AG04450 (cell line): ENCODE data around the gene GPC6. TPM values are rescaled to one million over a fixed set of nuclear protein-coding genes. Genes with fewer than 3 reads are reported as not detected.
"Not testable (repeated sequence)": the region's sequence is repeated elsewhere in the genome, so short reads cannot be mapped to it uniquely, and the experiment has no call there.

Source experiments
- CTCF ChIA-PET: fragments of 300-600, 350-600 bp; formaldehyde crosslinking; extraction: SDS; loops from one replicate; lab custom pipeline; 2022; ENCODE audit warnings: antibody characterized with exemption, inconsistent platforms; lab: Charles Lee
- POLR2A ChIA-PET: fragments of 350-600 bp; formaldehyde crosslinking; extraction: SDS; loops from one replicate; lab custom pipeline; 2021; ENCODE audit warnings: antibody characterized with exemption, inconsistent platforms; lab: Yijun Ruan, JAX
- DNase-seq: peaks from one replicate; pipeline ENCODE4 v3.0.0-alpha.2; 2011; ENCODE audit warnings: low read depth, low spot score
- H3K27ac ChIP-seq: one replicate; pipeline ENCODE4 v1.5.1; 2012; ENCODE audit warnings: low read depth, low read length, control low read depth
- H3K27me3 ChIP-seq: one replicate; pipeline ENCODE4 v1.6.0; 2012; ENCODE audit warnings: low read length; ENCODE audit not compliant: control insufficient read depth, insufficient read depth
- H3K4me3 ChIP-seq: 2 replicates; pipeline ENCODE4 v1.5.1; 2011; ENCODE audit warnings: mild to moderate bottlenecking, low read depth, low read length, control low read depth
- H3K9me3 ChIP-seq: 2 replicates; pipeline ENCODE4 v1.5.1; 2012; ENCODE audit warnings: low read length; ENCODE audit not compliant: control insufficient read depth, insufficient read depth
- polyA plus RNA-seq: library from polyadenylated mRNA; depleted of rRNA; stranded (reverse); fragments of >200 nt; gene quantifications from 2 replicates; pipeline ENCODE4 v1.2.3, GENCODE V29; 2011
- TF ChIP-seq, protein P1 (sequence below): IDR thresholded peaks from 2 replicates; pipeline ENCODE4 v1.5.1; 2011; ENCODE audit warnings: low read depth, low read length, control low read depth, inconsistent platforms

The GPC6 gene
- polyA plus RNA-seq, 1 experiment, result 40.4 TPM

GRCh38 chr13:93318534-93319254 is 92.1 kb downstream of the GPC6 start:
- no peak overlapping the region for H3K4me3 ChIP-seq
- no peak for DNase-seq
- ChIA-PET POLR2A (no interaction called here), CTCF (no interaction called here)
- H3K9me3 ChIP-seq, result no peaks in the 10 kb centered on the region
- H3K27me3 ChIP-seq, result no peaks in the 10 kb centered on the region
- H3K27ac ChIP-seq, result no peak overlapping the region
- TF ChIP-seq, protein P1, sequence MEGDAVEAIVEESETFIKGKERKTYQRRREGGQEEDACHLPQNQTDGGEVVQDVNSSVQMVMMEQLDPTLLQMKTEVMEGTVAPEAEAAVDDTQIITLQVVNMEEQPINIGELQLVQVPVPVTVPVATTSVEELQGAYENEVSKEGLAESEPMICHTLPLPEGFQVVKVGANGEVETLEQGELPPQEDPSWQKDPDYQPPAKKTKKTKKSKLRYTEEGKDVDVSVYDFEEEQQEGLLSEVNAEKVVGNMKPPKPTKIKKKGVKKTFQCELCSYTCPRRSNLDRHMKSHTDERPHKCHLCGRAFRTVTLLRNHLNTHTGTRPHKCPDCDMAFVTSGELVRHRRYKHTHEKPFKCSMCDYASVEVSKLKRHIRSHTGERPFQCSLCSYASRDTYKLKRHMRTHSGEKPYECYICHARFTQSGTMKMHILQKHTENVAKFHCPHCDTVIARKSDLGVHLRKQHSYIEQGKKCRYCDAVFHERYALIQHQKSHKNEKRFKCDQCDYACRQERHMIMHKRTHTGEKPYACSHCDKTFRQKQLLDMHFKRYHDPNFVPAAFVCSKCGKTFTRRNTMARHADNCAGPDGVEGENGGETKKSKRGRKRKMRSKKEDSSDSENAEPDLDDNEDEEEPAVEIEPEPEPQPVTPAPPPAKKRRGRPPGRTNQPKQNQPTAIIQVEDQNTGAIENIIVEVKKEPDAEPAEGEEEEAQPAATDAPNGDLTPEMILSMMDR, result no peak

DNA sequence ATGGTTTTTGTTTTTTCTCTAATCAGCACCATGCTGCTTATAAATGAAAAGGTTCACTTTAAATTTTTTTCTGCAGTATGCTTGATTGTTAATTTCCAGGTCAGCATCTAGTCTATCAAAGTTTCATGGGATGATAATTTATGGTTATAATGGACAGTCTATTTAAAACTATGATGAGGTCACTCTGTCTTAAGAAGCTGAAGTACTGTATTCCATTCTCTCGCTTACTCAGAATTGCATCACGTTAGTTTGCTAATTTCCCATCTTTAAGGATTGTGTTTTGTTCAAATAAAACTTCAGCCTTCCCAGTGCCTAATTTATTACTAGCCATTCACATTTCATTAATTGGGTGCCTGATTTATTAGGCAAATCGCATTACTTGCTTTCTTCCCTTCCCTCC is 94.3 kb downstream of the GPC6 start:
- Histone ChIP-seq H3K27me3 (no peaks in the 10 kb centered on the region), H3K4me3 (no peak overlapping the region), H3K27ac (no peak overlapping the region), H3K9me3 (no peaks in the 10 kb centered on the region)
- CTCF ChIA-PET, result no interaction called here
- DNase-seq, result no peak
- TF ChIP-seq, protein P1, result no peak
- POLR2A ChIA-PET, result no interaction called here

- DNase-seq, H3K27me3 ChIP-seq, POLR2A ChIA-PET, H3K9me3 ChIP-seq, H3K27ac ChIP-seq, H3K4me3 ChIP-seq, CTCF ChIA-PET: not testable (repeated sequence)
Observed at GRCh38 chr13:93323880-93324279, 97.3 kb downstream of the GPC6 start.

GRCh38 chr13:93325303-93326233 is 99.0 kb downstream of the GPC6 start:
- POLR2A ChIA-PET, result no interaction called here
- H3K27me3 ChIP-seq, result no peaks in the 10 kb centered on the region
- CTCF ChIA-PET, result no interaction called here
- no peak overlapping the region for H3K4me3 ChIP-seq
- no peaks in the 10 kb centered on the region for H3K9me3 ChIP-seq
- DNase-seq, result no peak
- TF ChIP-seq, protein P1, result no peak
- no peak overlapping the region for H3K27ac ChIP-seq

GRCh38 chr13:93326234-93326811 is 99.7 kb downstream of the GPC6 start:
- ChIA-PET CTCF (no interaction called here), POLR2A (no interaction called here)
- H3K4me3 ChIP-seq, result no peak overlapping the region
- no peaks in the 10 kb centered on the region for H3K9me3 ChIP-seq
- no peak for DNase-seq
- no peaks in the 10 kb centered on the region for H3K27me3 ChIP-seq
- no peak overlapping the region for H3K27ac ChIP-seq
- TF ChIP-seq, protein P1, result no peak
